Activated naive CD8-positive, alpha-beta T cell treated with anti-CD3 and anti-CD28 coated beads, Interleukin-2, amount 50 U/mL, for 16 hours (primary cell): ENCODE measurements around the gene C16orf74.
A peak's percentile ranks its signal among the peaks of the same experiment; 100 is the strongest.

Experiments used
- DNase-seq: peaks from one replicate; pipeline ENCODE4 v3.0.0-alpha.2; 2020; ENCODE audit warnings: low read depth, low spot score

The C16orf74 gene

DNA sequence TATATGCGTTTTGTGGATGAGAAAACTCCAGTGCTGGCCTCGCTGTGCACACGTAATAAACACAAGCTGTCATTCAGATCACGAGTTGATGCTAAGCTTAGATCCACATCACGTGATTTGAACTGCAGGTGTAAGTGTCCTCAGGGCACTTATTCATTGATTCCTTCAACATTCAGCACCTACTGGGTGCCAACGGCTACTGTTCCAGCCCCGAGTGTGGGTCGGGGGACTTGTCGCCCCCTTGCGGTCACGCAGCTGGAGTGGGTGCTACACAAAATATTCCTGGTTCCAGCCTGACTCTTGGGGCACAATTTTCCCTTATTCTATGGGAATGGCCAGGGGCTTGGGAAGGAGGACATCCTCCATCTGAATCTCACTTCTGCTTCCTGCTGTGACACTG, 32.2 kb downstream of the C16orf74 start:
- no peak for DNase-seq

DNA sequence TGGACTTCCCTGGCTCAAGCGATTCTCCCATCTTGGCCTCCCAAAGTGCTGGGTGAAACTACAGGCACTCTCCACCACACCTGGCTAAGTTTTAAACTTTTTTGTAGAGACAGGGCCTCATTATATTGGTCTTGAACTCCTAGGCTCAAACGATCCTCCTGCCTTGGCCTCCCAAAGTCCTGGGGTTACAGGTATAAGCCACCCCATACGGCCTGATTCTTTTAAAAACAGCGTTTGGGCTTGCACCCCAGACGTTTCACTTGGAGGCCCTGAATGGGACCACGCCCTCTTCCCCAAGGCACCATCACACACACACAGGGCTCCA, 32.8 kb downstream of the C16orf74 start:
- DNase-seq, result no peak

DNA sequence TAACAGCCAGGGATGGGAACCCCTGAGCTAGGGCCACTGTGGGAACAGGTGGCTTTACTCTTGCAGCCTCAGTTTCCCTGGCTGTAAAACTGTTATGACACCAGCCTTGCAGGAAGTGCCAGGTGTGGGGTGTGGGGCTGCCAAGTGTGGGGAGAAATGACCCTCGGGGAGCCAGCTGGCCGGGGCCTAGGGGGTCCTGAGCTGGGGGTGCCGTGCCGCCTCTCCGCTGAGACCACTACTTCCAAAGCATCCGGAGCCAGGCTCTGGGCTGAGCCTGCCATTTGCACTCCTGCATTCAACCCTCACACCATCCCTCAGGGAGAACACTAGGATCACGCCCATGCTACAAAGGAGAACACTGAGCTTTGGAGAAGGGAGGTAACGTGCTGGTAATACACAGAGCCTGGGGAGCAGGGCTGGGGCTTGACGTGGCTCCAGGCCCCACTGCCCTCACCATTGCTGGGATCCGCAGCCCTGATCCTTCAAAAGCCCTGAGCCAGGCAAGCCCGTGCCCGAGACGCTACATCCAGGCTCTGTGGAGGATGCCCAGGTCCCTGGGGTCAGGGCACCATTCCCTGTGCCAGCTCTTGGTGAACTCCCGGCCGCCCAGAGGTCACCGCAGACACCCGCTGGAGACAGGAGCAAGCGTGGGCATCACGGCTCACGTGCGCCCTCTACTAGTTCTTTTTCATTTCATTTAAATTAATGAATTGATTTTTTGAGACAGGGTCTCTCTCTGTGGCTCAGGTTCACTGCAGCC, 33.3 kb downstream of the C16orf74 start:
- DNase-seq, result peak; percentile 25

GRCh38 chr16:85716680-85717038, 34.2 kb downstream of the C16orf74 start:
- DNase-seq, result no peak

DNA sequence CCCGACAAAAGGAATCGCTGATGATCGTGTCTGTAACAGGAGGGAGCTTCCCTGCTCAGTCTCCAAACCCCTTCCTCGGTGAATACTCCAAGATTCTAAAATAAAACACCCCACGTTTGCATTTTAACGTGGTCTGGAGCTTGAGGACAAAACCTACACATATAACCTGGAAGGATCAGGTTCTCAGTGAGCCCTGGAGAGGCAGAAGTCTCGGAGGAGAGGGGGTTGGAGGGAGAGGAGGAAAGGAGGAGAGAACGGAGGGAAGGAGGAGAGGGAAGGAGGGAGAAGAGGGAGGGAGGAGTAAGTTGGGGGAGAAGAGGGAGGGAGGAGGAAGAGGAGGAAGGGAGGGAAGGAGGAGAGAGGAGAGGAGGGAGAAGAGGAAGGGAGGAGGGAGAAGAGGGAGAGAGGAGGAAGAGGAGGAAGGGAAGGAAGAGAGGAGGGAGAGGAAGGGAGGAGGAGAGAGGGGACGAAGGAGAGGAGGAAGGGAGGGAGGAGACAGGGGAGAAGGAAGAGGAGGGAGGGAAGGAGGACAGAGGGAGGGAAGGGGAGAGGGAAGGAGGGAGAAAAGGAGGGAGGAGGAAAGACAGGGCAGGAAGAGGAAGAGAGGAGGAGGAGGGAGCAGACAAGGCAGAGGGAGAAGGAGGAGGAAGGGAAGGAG, 34.7 kb downstream of the C16orf74 start:
- DNase-seq, result no peak

DNA sequence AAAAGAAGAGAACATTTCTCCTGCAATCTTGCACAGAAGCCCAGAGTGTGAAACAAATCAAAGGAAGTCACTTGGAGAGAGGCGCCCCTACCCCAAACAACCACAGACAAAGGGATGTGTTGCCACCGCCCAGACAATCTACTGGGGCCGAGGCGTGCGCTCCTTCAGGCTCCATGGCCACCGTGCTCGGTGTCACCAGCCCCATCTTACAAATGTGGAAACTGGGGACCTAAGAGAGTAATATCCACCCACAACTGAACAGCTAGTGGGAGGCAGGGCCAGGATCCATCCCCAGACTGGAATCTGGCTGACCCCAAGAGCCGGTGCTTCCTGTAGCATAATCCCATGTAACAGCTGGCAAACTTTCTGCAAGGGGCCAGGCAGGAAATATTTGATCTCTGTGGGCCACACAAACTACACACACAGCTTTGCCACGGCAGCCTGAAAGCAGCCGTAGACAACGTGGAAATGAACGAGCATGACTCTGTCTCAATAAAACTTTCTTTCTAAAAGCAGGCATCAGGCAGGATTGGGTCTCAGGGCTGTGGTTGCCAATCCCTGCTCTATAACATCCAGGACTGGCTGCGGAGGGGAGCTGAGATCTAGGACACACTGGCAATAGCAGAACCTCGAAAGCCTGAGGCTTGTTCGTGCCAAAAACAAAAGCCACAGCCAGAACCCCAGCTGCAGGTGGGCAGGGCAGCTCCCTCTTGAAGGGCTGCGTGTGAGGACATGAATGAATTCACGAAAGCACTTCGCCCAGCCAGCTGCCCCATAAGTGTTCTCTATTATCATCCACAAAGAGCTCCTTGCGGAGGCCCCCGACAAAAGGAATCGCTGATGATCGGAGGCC, 35.5 kb downstream of the C16orf74 start:
- no peak for DNase-seq

DNA sequence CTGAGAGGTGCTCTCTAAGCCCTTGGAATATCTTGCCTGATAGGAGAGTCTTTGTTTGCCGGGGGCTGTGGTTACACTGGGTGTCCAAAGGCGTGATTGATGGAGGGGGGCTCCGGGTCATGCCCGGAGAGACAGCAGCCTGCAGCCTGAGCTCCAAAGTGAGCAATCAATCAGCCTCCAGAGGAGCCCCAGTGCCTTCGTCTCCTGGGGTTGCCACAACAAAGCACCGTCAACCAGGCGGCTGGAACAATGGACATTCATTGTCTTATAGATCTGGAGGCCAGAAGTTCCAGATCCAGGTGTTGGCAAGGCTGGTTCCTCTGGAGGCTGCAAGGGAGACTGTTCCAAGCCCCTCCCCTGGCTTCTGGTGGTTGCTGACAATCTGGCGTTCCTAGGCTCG, 38.1 kb downstream of the C16orf74 start:
- DNase-seq, result no peak

GRCh38 chr16:85711982-85712587, 38.8 kb downstream of the C16orf74 start:
- DNase-seq, result no peak

DNA sequence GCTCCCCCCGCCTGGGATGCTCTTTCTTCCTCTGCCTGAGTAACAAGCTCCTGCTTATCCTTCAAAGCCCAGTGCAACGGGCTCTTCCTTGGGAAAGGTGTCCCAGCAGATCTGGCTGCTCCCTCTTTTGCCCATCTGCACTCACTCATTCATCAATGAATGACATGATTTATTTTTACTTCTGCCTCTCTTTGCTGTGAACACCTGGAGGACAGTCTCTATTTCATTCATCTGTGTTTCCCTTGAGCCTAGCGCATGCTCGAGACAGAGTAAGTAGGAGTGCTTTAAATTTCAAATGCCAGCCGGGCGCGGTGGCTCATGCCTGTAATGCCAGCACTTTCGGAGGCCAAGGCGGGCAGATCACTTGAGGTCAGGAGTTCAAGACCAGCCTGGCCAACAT, 40.2 kb downstream of the C16orf74 start:
- DNase-seq, result no peak

- no peak for DNase-seq
Measured at GRCh38 chr16:85709766-85710585, 40.9 kb downstream of the C16orf74 start.

- no peak for DNase-seq
Measured at GRCh38 chr16:85708338-85708737, 42.6 kb downstream of the C16orf74 start.

GRCh38 chr16:85707528-85708095, 43.3 kb downstream of the C16orf74 start:
- DNase-seq, result no peak

- DNase-seq, result no peak
Measured at GRCh38 chr16:85706449-85707034, 44.4 kb downstream of the C16orf74 start.

- no peak for DNase-seq
Measured at GRCh38 chr16:85704900-85705846, 45.7 kb downstream of the C16orf74 start.

GRCh38 chr16:85704011-85704410, 46.9 kb downstream of the C16orf74 start:
- no peak for DNase-seq

DNA sequence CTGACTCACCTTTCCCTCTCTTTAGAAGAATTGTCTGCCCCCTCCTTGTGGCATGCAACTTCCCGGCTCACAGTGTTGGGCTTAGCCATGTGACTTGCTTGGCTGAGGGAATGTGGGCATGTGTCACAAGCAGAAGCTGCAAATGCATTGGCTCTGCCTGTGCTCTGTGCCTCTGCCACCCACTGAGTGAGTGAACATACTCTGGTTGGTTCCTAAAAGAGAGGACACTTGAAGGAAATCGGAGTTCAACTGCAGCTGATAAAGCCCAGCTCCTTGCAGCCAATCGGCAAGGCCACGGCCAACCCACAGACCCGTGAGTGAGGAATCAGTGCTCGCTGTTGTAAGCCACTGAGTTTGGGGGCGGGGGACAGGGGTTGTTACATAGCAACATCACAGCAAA, 51.3 kb downstream of the C16orf74 start:
- no peak for DNase-seq

GRCh38 chr16:85698935-85699558, 51.8 kb downstream of the C16orf74 start:
- DNase-seq, result no peak

- no peak for DNase-seq
Measured at GRCh38 chr16:85698459-85698891, 52.4 kb downstream of the C16orf74 start.

DNA sequence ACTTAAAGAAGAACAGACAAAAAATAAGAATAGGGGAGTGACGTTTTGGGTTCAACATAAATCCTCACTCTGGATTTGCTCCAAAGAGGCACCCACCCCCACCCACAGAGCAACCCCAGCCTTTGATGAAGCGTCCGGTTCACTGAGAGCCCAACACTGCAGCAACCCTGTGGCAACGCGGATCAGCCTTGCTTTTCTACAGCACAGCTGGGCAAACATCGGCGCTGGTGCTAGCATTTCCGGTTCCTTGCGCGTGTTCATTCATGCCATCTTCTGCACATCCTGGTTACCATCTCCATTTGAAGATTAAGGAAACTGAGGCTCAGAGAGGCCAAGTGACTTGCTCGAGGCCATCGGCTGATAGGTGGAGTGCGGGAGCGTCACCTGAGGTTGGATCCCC, 53.5 kb downstream of the C16orf74 start:
- DNase-seq, result no peak
